ENCODE results near the gene EML6. TPM values are rescaled to one million over a fixed set of nuclear protein-coding genes. Genes with fewer than 3 reads are reported as not detected.

The EML6 gene
- total RNA-seq, 1 experiment from 2014 or later, result 15.7 TPM

GRCh38 chr2:54810246-54810645 lies 86.8 kb downstream of the EML6 start:
- CTCF ChIA-PET, result no interaction called here

DNA sequence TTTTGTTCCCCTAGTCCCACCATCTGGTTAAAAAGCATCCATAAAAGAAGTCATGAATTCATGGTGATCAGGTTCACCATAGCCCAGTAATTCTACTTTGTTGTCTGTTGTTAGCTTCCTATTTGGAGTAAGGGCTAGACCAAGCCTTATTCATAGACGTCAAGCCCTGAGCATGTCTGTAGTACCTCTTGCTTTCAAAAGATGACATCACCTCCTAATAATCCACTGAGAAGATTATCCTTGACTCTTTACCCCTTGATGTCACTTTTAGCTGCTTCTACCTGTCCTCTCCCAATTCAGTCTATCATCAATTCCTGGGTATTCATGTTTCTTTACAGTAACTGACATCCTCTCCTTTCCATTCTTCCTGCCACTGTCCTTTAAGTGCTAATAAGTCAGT lies 90.1 kb downstream of the EML6 start:
- H3K9ac ChIP-seq (ENCODE audit: low read length), result no peak overlapping the region
- H3K9me3 ChIP-seq (ENCODE audit: low read length), result no peaks in the 10 kb centered on the region
- no peaks in the 10 kb centered on the region for H3K79me2 ChIP-seq (ENCODE audit: low read length)
- no peak for DNase-seq
- no peaks in the 10 kb centered on the region for H4K20me1 ChIP-seq (ENCODE audit: low read length)
- intact Hi-C loops (cut with micrococcal nuclease), result no loop called here
- H3K4me1 ChIP-seq (ENCODE audit: insufficient read depth, low read length), result peaks cover 10% of the 10 kb centered on the region
- ChIA-PET CTCF (no interaction called here), POLR2A (ENCODE audit: unreplicated experiment) (no interaction called here)
- no peaks in the 10 kb centered on the region for H3K9me2 ChIP-seq (replicated peaks; ENCODE audit: low read length)
- no peaks in the 10 kb centered on the region for H3K27me3 ChIP-seq (ENCODE audit: low read length)
- no peak overlapping the region for H3K27ac ChIP-seq (ENCODE audit: low read length)
- no peak overlapping the region for H3K4me3 ChIP-seq (ENCODE audit: low read length)
- no peaks in the 10 kb centered on the region for H3F3A ChIP-seq (ENCODE audit: low read length, unreplicated experiment)
- TF ChIP-seq, protein P1, sequence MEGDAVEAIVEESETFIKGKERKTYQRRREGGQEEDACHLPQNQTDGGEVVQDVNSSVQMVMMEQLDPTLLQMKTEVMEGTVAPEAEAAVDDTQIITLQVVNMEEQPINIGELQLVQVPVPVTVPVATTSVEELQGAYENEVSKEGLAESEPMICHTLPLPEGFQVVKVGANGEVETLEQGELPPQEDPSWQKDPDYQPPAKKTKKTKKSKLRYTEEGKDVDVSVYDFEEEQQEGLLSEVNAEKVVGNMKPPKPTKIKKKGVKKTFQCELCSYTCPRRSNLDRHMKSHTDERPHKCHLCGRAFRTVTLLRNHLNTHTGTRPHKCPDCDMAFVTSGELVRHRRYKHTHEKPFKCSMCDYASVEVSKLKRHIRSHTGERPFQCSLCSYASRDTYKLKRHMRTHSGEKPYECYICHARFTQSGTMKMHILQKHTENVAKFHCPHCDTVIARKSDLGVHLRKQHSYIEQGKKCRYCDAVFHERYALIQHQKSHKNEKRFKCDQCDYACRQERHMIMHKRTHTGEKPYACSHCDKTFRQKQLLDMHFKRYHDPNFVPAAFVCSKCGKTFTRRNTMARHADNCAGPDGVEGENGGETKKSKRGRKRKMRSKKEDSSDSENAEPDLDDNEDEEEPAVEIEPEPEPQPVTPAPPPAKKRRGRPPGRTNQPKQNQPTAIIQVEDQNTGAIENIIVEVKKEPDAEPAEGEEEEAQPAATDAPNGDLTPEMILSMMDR (conservative IDR thresholded peaks at IDR 0.05; ENCODE audit: low read depth, low read length), result no peak
- TF ChIP-seq EZH2 (IDR thresholded peaks at IDR 0.05; ENCODE audit: low read length, unreplicated experiment) (no peak), EZH2phosphoT487 (IDR thresholded peaks at IDR 0.05; ENCODE audit: borderline replicate concordance, low read length) (no peak)
- BruUV-seq (replicated peaks), result no TSS peak
- no peaks in the 10 kb centered on the region for H3K36me3 ChIP-seq (ENCODE audit: low read depth, low read length)
- H2AFZ ChIP-seq (ENCODE audit: low read length), result no peak overlapping the region
- H3K4me2 ChIP-seq (ENCODE audit: low read length), result no peak overlapping the region
- no peak for ATAC-seq

More at GRCh38 chr2:54810246-54810645, 86.8 kb downstream of the EML6 start:
- Histone ChIP-seq H3F3A (ENCODE audit: low read length, unreplicated experiment) (no peaks in the 10 kb centered on the region), H3K4me3 (ENCODE audit: low read length) (no peak overlapping the region), H3K4me2 (ENCODE audit: low read length) (no peak overlapping the region), H3K79me2 (ENCODE audit: low read length) (no peaks in the 10 kb centered on the region), H3K36me3 (ENCODE audit: low read depth, low read length) (no peaks in the 10 kb centered on the region), H3K9ac (ENCODE audit: low read length) (no peak overlapping the region), H2AFZ (ENCODE audit: low read length) (no peak overlapping the region), H3K9me3 (ENCODE audit: low read length) (no peaks in the 10 kb centered on the region), H3K9me2 (replicated peaks; ENCODE audit: low read length) (no peaks in the 10 kb centered on the region), H3K27ac (ENCODE audit: low read length) (no peak overlapping the region), H3K27me3 (ENCODE audit: low read length) (no peaks in the 10 kb centered on the region), H4K20me1 (ENCODE audit: low read length) (no peaks in the 10 kb centered on the region), H3K4me1 (ENCODE audit: insufficient read depth, low read length) (peaks cover 10% of the 10 kb centered on the region)
- ATAC-seq, result no peak
- POLR2A ChIA-PET (ENCODE audit: unreplicated experiment), result no interaction called here
- BruUV-seq (replicated peaks), result no TSS peak
- intact Hi-C loops (cut with micrococcal nuclease), result no loop called here
- DNase-seq, result no peak
- TF ChIP-seq, protein P1 (conservative IDR thresholded peaks at IDR 0.05; ENCODE audit: low read depth, low read length), result no peak
- no peak for TF ChIP-seq EZH2phosphoT487 (IDR thresholded peaks at IDR 0.05; ENCODE audit: borderline replicate concordance, low read length)
- TF ChIP-seq EZH2 (IDR thresholded peaks at IDR 0.05; ENCODE audit: low read length, unreplicated experiment), result no peak

DNA sequence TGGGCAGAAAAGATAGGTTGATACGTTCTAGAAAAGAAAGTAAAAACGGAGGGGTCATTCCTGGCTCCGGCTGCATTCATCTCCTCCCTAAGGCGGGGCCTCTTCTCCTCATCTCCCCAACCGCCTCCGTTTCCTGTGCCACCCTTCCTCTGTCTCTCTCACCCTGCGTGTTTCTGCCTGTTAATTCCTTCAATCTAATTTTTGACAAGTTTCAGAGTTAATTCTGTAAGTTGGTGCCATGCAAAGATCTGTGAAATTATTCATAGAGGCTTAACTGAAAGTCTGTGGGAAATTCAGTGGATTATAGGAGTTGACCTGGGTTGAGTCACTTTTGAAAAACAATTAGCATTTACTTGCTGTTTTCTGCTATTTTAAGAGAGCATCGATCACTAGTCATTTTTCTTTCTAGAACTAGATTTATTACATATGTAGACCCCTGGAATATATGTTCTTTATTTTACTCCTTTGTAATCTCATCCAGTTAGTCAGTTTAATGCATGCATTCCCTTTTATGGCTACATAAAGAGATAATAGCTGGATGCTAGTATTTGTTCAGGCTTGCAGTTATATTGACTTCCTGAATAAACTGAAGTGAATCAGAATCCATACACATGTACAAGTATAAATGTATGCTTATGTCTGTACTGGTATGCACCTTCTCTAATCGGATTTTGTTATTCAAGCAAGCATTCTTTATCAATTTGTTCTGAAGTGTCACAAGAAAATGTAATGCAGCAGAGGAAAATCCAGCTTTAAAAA lies 91.1 kb downstream of the EML6 start:
- intact Hi-C loops (cut with micrococcal nuclease), result no loop called here
- Histone ChIP-seq H3F3A (ENCODE audit: low read length, unreplicated experiment) (no peaks in the 10 kb centered on the region), H3K9me2 (replicated peaks; ENCODE audit: low read length) (no peaks in the 10 kb centered on the region), H3K4me3 (ENCODE audit: low read length) (no peak overlapping the region), H3K27me3 (ENCODE audit: low read length) (no peaks in the 10 kb centered on the region), H4K20me1 (ENCODE audit: low read length) (no peaks in the 10 kb centered on the region), H3K36me3 (ENCODE audit: low read depth, low read length) (no peaks in the 10 kb centered on the region), H3K4me1 (ENCODE audit: insufficient read depth, low read length) (peaks cover 10% of the 10 kb centered on the region), H2AFZ (ENCODE audit: low read length) (no peak overlapping the region), H3K9ac (ENCODE audit: low read length) (no peak overlapping the region), H3K79me2 (ENCODE audit: low read length) (no peaks in the 10 kb centered on the region), H3K27ac (ENCODE audit: low read length) (0 out of 2 replicates have a peak overlapping the region, but pooled peaks have one; percentile 3), H3K4me2 (ENCODE audit: low read length) (peak overlapping the region; percentile 35), H3K9me3 (ENCODE audit: low read length) (no peaks in the 10 kb centered on the region)
- no TSS peak for BruUV-seq (replicated peaks)
- TF ChIP-seq EZH2phosphoT487 (IDR thresholded peaks at IDR 0.05; ENCODE audit: borderline replicate concordance, low read length), result no peak
- TF ChIP-seq EZH2 (IDR thresholded peaks at IDR 0.05; ENCODE audit: low read length, unreplicated experiment), result no peak
- TF ChIP-seq, protein P1 (conservative IDR thresholded peaks at IDR 0.05; ENCODE audit: low read depth, low read length), result no peak
- peak; percentile 96 for ATAC-seq
- DNase-seq, result peak; percentile 45
- ChIA-PET CTCF (no interaction called here), POLR2A (ENCODE audit: unreplicated experiment) (no interaction called here)
